HG03558 (cell line): Measurements from ENCODE around the gene ISG15.

Source experiments
- ATAC-seq: cut with Tn5 transposase; IDR thresholded peaks from one replicate; pipeline ENCODE4 v1.9.1; 2021; ENCODE audit warnings: moderate number of reproducible peaks; ENCODE audit not compliant: unreplicated experiment; ENCODE audit errors: extremely low read depth

ISG15 gene

DNA sequence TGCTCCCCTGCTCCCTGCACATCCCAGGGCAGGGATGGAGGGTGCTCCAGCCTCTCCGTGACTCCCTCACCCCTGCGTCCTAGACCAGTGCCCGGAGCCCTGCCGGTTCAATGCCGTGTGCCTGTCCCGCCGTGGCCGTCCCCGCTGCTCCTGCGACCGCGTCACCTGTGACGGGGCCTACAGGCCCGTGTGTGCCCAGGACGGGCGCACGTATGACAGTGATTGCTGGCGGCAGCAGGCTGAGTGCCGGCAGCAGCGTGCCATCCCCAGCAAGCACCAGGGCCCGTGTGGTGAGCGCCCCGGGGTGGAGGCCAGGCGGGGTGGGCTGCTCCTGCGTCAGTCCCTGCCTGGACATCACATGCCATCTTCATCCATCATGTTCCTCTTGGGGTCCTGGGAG, 28.6 kb downstream of the ISG15 start:
- no peak for ATAC-seq

DNA sequence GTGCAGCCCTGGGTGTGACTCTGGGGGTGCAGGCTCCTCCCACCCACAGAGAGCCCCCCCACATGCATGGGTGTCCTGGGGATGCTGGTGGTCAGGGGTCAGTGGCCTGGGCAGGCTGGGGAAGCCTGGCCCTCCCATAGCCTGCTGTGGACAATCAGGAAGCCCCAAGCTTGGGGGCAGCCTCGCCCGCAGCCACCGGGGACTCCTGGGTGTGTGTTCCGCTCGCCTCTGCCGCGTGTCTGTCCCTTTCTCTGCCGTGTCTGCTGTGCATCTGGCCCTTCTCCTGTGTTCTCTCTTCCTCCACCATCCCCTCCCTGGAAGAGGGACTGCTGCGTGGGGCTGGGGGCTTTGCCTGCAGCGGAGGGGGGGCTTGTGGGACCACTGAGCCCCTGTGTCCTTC, 29.5 kb downstream of the ISG15 start:
- no peak for ATAC-seq

GRCh38 chr1:1043411-1043810, 30.1 kb downstream of the ISG15 start:
- no peak for ATAC-seq

GRCh38 chr1:1043921-1044320, 30.6 kb downstream of the ISG15 start:
- ATAC-seq, result no peak

DNA sequence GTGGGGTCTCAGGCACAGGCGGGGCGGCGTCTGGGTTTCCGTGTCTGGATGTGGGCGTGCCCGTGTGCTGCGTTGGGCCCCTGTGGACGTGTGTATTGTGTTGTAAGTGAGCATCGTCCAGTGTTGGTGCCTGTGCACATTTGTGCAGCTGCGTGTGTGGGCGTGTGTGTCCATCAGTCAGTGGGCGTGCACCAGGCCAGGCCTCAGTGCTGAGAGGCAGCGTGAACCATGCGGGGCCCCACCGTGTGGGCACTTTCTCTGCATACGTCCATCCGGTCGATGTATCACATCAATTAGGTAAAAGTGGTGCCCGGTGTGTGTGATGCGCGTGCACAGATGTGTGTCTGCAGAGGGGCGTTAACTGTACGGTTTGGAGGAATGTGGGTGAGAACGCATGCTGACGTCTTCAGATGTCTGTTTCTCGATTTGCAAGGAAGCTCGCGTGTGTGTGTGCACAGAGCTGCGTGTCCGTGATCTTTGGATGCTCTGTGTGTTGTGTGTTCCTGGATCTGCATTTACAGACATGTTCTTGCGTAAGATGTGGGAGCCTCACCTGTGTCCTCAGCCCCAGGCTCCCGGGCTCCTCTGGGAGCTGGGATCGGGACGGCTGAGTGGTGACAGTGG, 31.3 kb downstream of the ISG15 start:
- ATAC-seq, result no peak

DNA sequence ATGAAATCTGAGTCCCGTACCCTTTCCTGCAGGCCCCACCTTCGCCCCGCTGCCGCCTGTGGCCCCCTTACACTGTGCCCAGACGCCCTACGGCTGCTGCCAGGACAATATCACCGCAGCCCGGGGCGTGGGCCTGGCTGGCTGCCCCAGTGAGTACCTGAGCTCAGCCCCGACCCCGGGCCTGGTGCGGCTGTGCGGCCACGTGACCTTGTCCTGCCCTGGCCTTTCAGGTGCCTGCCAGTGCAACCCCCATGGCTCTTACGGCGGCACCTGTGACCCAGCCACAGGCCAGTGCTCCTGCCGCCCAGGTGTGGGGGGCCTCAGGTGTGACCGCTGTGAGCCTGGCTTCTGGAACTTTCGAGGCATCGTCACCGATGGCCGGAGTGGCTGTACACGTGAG, 31.8 kb downstream of the ISG15 start:
- no peak for ATAC-seq

GRCh38 chr1:1046243-1046642, 32.9 kb downstream of the ISG15 start:
- ATAC-seq, result no peak

DNA sequence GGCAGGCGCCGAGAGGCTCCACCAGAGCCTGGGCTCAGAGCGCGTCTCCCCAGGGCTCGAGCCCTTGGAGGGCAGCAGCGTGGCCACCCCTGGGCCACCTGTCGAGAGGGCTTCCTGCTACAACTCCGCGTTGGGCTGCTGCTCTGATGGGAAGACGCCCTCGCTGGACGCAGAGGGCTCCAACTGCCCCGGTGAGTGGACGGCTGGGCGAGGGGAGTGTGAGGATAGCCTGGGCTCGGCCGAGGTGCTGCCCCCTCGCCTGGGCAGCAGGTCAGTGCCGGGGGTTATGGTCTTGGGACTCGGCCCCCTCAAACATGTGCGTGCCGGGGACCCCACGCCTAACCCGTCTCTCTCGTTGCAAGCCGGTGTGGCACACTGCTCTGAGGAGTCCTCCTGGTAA, 33.5 kb downstream of the ISG15 start:
- no peak for ATAC-seq

DNA sequence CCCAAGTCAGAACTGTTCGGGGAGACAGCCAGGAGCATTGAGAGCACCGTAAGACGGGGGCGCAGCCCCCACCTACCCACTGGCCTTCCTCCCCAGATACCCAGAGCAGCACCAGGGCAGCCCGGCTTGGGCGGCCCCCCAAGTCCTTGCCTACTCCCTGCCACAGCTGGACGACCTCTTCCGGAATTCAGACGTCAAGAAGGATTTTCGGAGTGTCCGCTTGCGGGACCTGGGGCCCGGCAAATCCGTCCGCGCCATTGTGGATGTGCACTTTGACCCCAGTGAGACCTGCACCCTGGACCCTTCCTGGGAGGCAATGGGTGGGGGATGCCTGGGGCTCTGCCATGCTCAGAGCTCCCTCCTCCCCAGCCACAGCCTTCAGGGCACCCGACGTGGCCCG, 34.1 kb downstream of the ISG15 start:
- no peak for ATAC-seq

DNA sequence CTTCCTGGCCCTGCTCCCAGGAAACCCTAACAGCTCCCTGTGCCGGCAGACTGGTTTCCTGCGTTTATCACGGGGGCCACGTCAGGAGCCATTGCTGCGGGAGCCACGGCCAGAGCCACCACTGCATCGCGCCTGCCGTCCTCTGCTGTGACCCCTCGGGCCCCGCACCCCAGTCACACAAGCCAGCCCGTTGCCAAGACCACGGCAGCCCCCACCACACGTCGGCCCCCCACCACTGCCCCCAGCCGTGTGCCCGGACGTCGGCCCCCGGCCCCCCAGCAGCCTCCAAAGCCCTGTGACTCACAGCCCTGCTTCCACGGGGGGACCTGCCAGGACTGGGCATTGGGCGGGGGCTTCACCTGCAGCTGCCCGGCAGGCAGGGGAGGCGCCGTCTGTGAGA, 34.7 kb downstream of the ISG15 start:
- no peak for ATAC-seq

- ATAC-seq, result no peak
Measured at GRCh38 chr1:1048765-1049164, 35.5 kb downstream of the ISG15 start.

DNA sequence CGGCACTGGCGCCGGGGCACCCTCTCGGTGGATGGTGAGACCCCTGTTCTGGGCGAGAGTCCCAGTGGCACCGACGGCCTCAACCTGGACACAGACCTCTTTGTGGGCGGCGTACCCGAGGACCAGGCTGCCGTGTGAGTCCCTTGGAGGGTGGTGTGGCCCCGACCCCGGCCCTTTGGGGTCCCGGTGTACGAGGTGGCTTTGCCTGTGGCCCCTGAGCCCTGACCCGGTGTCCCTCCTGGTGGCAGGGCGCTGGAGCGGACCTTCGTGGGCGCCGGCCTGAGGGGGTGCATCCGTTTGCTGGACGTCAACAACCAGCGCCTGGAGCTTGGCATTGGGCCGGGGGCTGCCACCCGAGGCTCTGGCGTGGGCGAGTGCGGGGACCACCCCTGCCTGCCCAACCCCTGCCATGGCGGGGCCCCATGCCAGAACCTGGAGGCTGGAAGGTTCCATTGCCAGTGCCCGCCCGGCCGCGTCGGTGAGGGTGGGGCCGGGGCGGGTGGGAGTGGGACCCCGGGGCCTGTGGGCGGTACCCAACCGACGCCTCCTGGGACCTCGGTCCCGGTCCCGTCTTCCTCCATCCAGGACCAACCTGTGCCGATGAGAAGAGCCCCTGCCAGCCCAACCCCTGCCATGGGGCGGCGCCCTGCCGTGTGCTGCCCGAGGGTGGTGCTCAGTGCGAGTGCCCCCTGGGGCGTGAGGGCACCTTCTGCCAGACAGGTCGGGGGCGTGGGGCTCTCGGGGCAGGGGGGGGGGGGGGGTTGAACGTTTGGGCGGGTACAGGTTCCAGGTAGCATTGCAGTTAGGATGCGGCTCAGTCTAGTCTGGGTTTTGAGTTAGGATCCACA, 36.2 kb downstream of the ISG15 start:
- no peak for ATAC-seq

GRCh38 chr1:1050577-1051052, 37.3 kb downstream of the ISG15 start:
- ATAC-seq, result no peak

DNA sequence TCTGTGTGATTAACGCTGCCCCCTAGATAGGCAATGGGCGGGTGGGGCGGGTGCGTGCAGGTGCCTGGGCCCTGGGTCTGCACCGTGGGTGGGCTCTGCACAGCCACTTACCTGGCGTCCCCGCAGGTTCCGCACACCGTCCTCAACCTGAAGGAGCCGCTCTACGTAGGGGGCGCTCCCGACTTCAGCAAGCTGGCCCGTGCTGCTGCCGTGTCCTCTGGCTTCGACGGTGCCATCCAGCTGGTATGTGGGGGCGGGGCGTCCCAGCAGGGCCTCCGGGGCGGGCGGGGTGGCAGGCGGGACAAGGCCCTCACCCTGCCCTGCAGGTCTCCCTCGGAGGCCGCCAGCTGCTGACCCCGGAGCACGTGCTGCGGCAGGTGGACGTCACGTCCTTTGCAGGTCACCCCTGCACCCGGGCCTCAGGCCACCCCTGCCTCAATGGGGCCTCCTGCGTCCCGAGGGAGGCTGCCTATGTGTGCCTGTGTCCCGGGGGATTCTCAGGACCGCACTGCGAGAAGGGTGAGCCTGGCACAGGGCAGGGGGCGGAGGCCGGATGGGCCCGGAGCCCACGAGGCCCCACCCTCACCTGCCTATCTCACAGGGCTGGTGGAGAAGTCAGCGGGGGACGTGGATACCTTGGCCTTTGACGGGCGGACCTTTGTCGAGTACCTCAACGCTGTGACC, 38.0 kb downstream of the ISG15 start:
- ATAC-seq, result no peak

DNA sequence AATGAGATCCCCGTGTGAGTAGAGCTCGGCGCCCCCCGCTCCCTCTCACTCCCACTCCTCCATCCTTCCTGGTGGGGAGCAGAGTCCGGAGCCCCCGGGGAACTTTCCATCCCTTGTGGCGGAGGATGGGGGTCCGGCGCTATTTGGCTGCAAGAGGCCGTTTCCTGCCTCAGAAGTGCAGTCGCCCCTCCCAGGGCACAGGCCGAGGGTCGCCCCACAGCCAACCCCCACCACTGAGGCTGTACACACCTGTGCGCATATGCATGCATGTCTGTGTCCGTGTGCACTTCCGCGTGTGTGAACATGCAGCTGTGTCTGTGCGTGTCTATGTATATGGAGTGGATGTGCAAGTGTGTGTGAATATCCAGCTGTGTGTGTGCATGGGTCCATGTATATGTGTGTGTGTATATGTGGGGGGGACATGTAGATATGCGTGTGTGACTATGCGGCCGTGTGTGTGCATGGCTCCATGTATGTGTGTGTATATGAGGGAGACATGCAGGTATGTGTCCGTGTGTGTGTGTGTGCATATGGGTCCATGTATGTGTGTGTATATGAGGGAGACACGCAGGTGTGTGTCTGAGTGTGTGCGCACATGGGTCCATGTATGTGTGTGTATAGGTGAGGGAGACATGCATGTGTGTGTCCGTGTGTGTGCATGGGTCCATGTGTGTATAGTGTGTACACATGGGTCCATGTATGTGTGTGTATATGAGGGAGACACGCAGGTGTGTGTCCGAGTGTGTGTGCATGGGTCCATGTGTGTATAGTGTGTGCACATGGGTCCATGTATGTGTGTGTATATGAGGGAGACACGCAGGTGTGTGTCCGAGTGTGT, 38.9 kb downstream of the ISG15 start:
- no peak for ATAC-seq

DNA sequence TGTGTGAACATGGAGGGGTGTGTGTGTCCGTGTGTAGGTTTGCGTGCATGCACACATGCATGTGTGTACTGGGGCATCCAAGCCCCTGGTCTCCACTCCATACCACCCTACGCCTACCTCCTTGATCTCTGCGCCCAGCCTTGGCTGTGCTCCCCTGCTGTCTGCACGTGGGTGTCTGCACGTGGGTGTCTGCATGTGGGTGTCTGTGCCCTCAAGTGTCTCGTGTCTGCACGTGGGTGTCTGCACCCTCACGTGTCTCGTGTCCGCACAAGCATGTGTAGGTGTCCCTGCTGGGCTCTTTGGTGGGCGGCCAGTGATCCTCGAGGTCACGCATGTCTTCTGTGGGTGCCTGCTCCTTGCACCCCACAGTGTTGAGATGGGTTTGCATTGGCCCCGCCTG, 39.7 kb downstream of the ISG15 start:
- no peak for ATAC-seq

- no peak for ATAC-seq
Measured at GRCh38 chr1:1053682-1054081, 40.4 kb downstream of the ISG15 start.

GRCh38 chr1:1054099-1054700, 40.9 kb downstream of the ISG15 start:
- no peak for ATAC-seq

DNA sequence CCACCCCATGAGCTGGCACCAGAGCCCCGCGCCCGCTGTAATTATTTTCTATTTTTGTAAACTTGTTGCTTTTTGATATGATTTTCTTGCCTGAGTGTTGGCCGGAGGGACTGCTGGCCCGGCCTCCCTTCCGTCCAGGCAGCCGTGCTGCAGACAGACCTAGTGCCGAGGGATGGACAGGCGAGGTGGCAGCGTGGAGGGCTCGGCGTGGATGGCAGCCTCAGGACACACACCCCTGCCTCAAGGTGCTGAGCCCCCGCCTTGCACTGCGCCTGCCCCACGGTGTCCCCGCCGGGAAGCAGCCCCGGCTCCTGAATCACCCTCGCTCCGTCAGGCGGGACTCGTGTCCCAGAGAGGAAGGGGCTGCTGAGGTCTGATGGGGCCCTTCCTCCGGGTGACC, 41.7 kb downstream of the ISG15 start:
- no peak for ATAC-seq
